ENCODE data around the gene NUFIP1. TPM values are rescaled to one million over a fixed set of nuclear protein-coding genes. Genes with fewer than 3 reads are reported as not detected.
A peak's percentile ranks its signal among the peaks of the same experiment; 100 is the strongest.
"Not testable (repeated sequence)": the region's sequence is repeated elsewhere in the genome, so short reads cannot be mapped to it uniquely, and the experiment has no call there.

NUFIP1 gene
- total RNA-seq, 1 experiment from 2014 or later = 3.6 TPM

GRCh38 chr13:44972956-44973581 is 16.2 kb downstream of the NUFIP1 start:
- peak; percentile 17 for DNase-seq (ENCODE audit: low read depth)
- in situ Hi-C loops (cut with HindIII; ENCODE audit: low pct_unique_long_range_greater_than_20kb, low sequenced_read_pairs) = no loop called here

- DNase-seq (ENCODE audit: low read depth) = no peak
- in situ Hi-C loops (cut with HindIII; ENCODE audit: low pct_unique_long_range_greater_than_20kb, low sequenced_read_pairs) = no loop called here
Observed at GRCh38 chr13:44971656-44972595, 17.3 kb downstream of the NUFIP1 start.

GRCh38 chr13:44969551-44970484 is 19.5 kb downstream of the NUFIP1 start:
- in situ Hi-C loops (cut with HindIII; ENCODE audit: low pct_unique_long_range_greater_than_20kb, low sequenced_read_pairs) = no loop called here
- DNase-seq (ENCODE audit: low read depth) = peak; percentile 37

- in situ Hi-C loops (cut with HindIII; ENCODE audit: low pct_unique_long_range_greater_than_20kb, low sequenced_read_pairs) = no loop called here
- no peak for DNase-seq (ENCODE audit: low read depth)
Observed at GRCh38 chr13:44968434-44968815, 20.8 kb downstream of the NUFIP1 start.

DNA sequence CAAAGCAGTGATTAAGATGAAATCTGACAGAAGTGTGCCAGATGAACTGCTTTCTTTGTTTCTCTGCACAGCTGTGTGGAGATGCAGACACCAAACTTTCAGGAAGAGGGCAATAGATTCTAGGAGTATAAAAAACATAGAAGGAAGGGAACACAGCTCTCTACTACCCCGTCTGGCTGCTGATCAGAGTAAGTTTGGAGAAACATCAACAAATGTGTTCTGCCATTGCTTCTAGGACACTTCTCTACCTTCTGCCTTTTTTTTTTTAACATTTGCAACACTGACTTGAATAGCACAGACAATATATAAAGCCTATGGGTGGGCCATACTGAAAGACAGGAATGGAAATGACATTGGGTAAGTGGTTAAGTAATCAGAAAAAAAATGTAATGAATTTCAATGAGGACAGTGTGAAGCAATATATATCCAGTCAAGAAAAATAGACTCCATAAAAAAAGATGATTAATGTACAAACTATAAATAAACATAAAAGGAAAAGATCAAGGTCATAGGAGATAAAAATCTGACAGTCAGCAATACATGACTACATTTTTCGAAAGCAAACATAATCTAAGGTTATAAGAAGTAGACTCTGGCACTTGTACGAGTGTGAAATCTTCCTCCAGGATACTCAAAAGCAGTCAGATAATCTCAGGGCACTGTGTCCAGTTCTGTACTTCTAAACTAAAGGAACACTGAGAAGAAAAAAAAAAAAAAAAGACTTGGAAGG is 21.4 kb downstream of the NUFIP1 start:
- DNase-seq (ENCODE audit: low read depth) = no peak
- in situ Hi-C loops (cut with HindIII; ENCODE audit: low pct_unique_long_range_greater_than_20kb, low sequenced_read_pairs) = no loop called here

GRCh38 chr13:44961997-44962396 is 27.3 kb downstream of the NUFIP1 start:
- no peak for DNase-seq (ENCODE audit: low read depth)
- in situ Hi-C loops (cut with HindIII; ENCODE audit: low pct_unique_long_range_greater_than_20kb, low sequenced_read_pairs) = no loop called here

DNA sequence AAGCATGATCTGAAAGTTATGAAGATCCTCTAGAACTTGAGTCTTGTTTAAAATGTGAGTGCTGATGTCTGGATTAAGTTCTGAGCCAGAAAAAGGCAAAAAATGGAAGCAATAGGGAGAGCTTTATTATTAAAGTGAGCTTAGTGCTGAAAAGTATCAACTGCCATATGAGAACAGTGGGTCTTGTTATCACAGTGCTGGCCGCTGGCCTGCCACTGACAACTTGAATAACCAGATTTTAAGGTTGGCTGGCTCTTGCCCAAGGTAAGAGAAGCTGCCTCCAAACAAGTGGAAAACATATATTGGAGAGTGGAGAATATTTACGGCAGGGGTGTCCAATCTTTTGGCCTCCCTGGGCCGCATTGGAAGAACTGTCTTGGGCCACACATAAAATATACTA is 33.9 kb downstream of the NUFIP1 start:
- in situ Hi-C loops (cut with HindIII; ENCODE audit: low pct_unique_long_range_greater_than_20kb, low sequenced_read_pairs) = no loop called here
- no peak for DNase-seq (ENCODE audit: low read depth)

GRCh38 chr13:44954224-44954623 is 35.0 kb downstream of the NUFIP1 start:
- in situ Hi-C loops (cut with HindIII; ENCODE audit: low pct_unique_long_range_greater_than_20kb, low sequenced_read_pairs) = no loop called here
- no peak for DNase-seq (ENCODE audit: low read depth)

- in situ Hi-C loops (cut with HindIII; ENCODE audit: low pct_unique_long_range_greater_than_20kb, low sequenced_read_pairs) = no loop called here
- no peak for DNase-seq (ENCODE audit: low read depth)
Observed at GRCh38 chr13:44952671-44953070, 36.6 kb downstream of the NUFIP1 start.

DNA sequence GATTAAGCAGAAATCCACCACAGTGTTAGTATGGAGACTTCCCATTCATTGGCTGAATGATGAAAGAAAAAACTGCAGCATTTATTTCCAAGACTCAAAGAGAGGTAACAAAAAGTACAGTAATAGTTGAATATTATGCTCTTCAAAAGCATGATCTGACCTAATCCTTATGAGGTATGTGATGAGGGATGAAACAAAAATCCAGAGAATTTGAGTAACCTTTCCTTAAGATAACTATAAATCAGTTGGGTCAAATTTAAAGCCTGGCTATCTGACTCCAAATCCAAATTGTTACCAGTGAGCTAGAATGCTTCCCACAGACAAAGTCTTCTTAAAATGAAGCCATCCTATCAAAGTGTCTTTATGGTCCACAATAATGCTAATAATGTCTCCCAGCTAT is 38.1 kb downstream of the NUFIP1 start:
- no peak for DNase-seq (ENCODE audit: low read depth)
- in situ Hi-C loops (cut with HindIII; ENCODE audit: low pct_unique_long_range_greater_than_20kb, low sequenced_read_pairs) = no loop called here

DNA sequence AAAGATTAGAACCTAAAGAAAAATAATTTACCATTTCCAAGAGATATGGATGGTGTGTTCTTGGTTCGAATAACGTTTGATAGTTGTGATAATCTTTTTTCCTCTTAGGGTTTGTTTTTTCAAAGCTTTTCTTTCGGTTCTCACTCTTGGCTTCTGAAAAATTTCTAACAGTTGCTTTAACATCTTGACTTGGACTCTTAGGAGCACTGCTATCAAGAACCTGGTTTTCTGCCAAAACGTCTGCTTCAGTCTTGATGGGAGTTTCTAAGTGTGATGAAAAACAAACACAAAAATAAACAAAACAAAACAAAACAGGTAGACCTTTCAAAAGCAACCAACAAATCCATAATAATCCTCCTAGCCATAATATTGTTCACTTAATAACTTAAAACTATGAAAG is 45.9 kb downstream of the NUFIP1 start:
- in situ Hi-C loops (cut with HindIII; ENCODE audit: low pct_unique_long_range_greater_than_20kb, low sequenced_read_pairs); DNase-seq (ENCODE audit: low read depth): not testable (repeated sequence)

DNA sequence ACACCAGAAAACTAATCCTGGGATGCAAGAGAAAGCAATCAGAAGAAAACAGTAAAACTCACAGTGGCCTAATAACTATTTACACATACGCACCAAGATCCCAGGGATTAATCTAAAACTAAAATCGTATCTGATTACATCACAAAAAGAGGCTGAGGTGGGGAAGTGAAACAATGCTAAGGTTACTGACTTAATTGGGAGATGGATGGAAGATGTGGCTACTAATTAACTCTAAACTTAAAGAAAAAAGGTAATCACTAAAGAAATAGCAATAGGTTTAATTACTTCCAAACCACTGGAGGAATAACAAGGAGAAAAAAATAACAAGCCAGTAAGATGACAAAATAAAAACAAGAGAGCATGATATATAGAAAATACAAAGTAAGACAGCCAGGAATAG is 50.4 kb downstream of the NUFIP1 start:
- no peak for DNase-seq (ENCODE audit: low read depth)
- in situ Hi-C loops (cut with HindIII; ENCODE audit: low pct_unique_long_range_greater_than_20kb, low sequenced_read_pairs) = no loop called here

GRCh38 chr13:44936246-44936645 is 53.0 kb downstream of the NUFIP1 start:
- in situ Hi-C loops (cut with HindIII; ENCODE audit: low pct_unique_long_range_greater_than_20kb, low sequenced_read_pairs) = no loop called here
- DNase-seq (ENCODE audit: low read depth) = peak; percentile 33

GRCh38 chr13:44934724-44935123 is 54.5 kb downstream of the NUFIP1 start:
- DNase-seq (ENCODE audit: low read depth) = peak; percentile 15
- in situ Hi-C loops (cut with HindIII; ENCODE audit: low pct_unique_long_range_greater_than_20kb, low sequenced_read_pairs) = no loop called here

- in situ Hi-C loops (cut with HindIII; ENCODE audit: low pct_unique_long_range_greater_than_20kb, low sequenced_read_pairs) = no loop called here
- peak; percentile 13 for DNase-seq (ENCODE audit: low read depth)
Observed at GRCh38 chr13:44932850-44933251, 56.4 kb downstream of the NUFIP1 start.

DNA sequence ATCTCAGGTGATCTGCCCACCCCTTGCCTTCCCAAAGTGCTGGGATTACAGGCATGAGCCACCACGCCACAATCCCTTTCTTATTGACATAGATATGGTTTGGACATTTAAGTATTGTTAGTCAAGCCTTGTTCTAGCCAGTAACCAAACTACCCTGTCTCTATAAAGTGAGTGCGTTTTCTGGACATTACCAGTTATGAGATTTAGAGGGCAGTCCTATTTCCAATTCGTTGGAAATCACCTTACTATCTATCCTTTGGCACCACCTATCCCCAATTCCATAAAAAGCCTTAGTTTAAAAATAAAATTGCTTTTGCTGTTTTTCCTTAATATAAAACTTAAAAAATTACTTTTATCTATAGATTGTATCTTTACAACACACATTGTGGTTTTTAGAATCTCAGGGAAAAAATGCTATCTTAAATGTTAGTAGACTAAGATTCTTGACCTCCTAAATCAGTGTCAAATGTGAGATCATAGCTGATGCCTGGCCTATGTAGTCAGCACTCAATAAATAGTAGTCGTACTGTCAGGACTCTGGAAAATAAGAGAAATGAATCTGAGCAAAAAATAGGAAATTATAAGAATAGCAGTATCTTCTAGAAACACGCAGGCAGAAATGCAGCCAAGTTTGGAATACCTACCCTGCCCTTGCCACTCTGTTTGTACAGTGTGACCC is 57.0 kb downstream of the NUFIP1 start:
- no peak for DNase-seq (ENCODE audit: low read depth)
- in situ Hi-C loops (cut with HindIII; ENCODE audit: low pct_unique_long_range_greater_than_20kb, low sequenced_read_pairs) = no loop called here

GRCh38 chr13:44930963-44931623 is 58.2 kb downstream of the NUFIP1 start:
- no peak for DNase-seq (ENCODE audit: low read depth)
- in situ Hi-C loops (cut with HindIII; ENCODE audit: low pct_unique_long_range_greater_than_20kb, low sequenced_read_pairs) = no loop called here
